Ovary (tissue), 3 donors: Measurements from ENCODE around the gene POU2AF1.

Experiments
- POLR2A ChIP-seq: fragments of 450-650 bp; IDR thresholded peaks from one replicate; pipeline ENCODE4 v1.6.1; 2017; ENCODE audit warnings: antibody characterized with exemption, mild to moderate bottlenecking, moderate library complexity
- TF ChIP-seq, protein P1 (sequence below), 3 donors: fragments of 450-650 bp in 2 of 3; fragments of 200-600 bp in 1 of 3; IDR thresholded peaks; one replicate each; pipeline versions ENCODE4 v1.5.1 to v1.8.0; 2016 to 2022; ENCODE audit warnings: antibody characterized with exemption in 3 of 3, mild to moderate bottlenecking in 1 of 3
- donor health status: DM: no; HTN: no; CAD: no.

DNA sequence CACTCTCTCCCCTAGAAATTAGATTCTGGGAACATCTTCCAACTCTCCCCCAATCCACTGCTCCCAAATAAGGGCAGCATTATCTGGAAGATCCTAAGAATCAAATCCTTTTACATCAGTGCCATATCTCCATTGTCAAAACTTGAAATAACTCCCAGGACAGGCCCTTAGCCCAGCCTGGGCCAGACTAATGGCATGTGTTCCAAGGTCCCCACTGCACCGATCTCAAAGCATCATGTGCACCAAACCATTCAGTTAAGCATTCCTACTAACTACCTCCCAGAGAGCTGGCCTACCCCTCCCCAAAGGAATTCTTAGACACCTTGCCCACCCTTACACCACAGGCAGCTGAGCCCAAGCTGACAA is 44.2 kb upstream of the POU2AF1 start:
- TF ChIP-seq, protein P1, sequence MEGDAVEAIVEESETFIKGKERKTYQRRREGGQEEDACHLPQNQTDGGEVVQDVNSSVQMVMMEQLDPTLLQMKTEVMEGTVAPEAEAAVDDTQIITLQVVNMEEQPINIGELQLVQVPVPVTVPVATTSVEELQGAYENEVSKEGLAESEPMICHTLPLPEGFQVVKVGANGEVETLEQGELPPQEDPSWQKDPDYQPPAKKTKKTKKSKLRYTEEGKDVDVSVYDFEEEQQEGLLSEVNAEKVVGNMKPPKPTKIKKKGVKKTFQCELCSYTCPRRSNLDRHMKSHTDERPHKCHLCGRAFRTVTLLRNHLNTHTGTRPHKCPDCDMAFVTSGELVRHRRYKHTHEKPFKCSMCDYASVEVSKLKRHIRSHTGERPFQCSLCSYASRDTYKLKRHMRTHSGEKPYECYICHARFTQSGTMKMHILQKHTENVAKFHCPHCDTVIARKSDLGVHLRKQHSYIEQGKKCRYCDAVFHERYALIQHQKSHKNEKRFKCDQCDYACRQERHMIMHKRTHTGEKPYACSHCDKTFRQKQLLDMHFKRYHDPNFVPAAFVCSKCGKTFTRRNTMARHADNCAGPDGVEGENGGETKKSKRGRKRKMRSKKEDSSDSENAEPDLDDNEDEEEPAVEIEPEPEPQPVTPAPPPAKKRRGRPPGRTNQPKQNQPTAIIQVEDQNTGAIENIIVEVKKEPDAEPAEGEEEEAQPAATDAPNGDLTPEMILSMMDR (IDR thresholded peaks at IDR 0.05), result no peak
- no peak for TF ChIP-seq POLR2A
